Measurements from ENCODE around the gene SECISBP2L.
A peak's percentile ranks its signal among the peaks of the same experiment; 100 is the strongest.
"Not testable (repeated sequence)": the region's sequence is repeated elsewhere in the genome, so short reads cannot be mapped to it uniquely, and the experiment has no call there.

The SECISBP2L gene

DNA sequence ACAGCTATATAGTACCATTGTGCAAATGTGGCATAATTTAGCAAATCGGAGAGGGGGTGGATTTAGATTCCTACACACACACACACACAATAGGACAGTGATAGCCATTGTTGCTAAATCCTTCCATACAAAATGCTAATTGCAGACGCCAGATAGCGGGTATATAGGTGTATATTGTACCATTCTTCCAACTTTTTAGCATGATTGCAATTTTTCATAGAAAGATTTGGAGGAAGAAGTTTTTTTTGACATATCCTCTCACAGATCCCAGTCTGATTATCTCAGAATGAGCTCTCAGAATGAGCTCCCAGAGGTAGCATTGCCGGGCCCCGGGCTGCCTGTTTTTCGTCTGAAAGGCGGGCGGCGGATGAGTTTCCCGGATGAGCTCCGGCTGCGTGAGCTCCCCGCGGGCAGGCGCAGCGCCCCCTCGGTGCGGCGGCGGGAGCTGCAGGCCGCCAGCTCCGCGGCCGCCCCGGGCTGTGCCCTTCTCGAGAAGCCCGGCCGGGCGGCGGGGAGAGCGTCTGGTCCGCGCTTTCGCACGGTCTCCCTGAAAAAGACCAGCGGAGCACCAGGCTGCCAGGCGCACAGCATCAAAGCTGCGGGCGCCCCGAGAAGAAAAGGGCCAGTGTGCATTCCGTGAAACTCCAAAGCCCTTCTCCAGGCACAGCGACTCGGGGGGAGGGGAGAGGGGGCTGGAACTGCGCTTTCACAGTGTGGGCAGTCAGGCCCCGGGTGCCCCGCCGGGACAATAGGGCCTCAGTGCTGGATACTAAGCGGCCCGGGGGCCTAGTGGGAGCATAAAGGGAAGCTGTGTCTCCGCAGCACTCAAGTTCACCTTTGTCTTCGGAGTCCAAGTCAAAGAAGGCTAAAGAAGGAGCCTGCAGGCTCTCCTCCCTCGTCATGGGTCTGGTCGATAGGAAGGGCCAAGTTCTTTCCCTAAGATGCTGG, 70.5 kb downstream of the SECISBP2L start:
- no peaks in the 10 kb centered on the region for H3K9me3 ChIP-seq (ENCODE audit: insufficient read depth, low read length)
- H4K20me1 ChIP-seq (ENCODE audit: insufficient read depth, low read length): no peaks in the 10 kb centered on the region
- H3K36me3 ChIP-seq (replicated peaks; ENCODE audit: low read depth, low read length): no peaks in the 10 kb centered on the region
- H2AFZ ChIP-seq (ENCODE audit: low read depth, low read length): peak overlapping the region; percentile 97
- H3K79me2 ChIP-seq (ENCODE audit: low read length): no peaks in the 10 kb centered on the region
- H3K9ac ChIP-seq (ENCODE audit: low read length): peak overlapping the region; percentile 88
- peak overlapping the region; percentile 100 for H3K4me2 ChIP-seq (ENCODE audit: low read length)
- H3K4me3 ChIP-seq (ENCODE audit: low read length): peak overlapping the region; percentile 91
- H3K4me1 ChIP-seq (ENCODE audit: low read length): peaks cover 11% of the 10 kb centered on the region; the same call in 1 of the 2 replicates
- no peak overlapping the region for H3K27ac ChIP-seq (ENCODE audit: low read length)
- H3K27me3 ChIP-seq (ENCODE audit: low read depth, low read length): no peaks in the 10 kb centered on the region; the same call in 1 of the 2 replicates
- TF ChIP-seq EZH2phosphoT487 (IDR thresholded peaks at IDR 0.05; ENCODE audit: low read depth): no peak
- TF ChIP-seq, protein P1, sequence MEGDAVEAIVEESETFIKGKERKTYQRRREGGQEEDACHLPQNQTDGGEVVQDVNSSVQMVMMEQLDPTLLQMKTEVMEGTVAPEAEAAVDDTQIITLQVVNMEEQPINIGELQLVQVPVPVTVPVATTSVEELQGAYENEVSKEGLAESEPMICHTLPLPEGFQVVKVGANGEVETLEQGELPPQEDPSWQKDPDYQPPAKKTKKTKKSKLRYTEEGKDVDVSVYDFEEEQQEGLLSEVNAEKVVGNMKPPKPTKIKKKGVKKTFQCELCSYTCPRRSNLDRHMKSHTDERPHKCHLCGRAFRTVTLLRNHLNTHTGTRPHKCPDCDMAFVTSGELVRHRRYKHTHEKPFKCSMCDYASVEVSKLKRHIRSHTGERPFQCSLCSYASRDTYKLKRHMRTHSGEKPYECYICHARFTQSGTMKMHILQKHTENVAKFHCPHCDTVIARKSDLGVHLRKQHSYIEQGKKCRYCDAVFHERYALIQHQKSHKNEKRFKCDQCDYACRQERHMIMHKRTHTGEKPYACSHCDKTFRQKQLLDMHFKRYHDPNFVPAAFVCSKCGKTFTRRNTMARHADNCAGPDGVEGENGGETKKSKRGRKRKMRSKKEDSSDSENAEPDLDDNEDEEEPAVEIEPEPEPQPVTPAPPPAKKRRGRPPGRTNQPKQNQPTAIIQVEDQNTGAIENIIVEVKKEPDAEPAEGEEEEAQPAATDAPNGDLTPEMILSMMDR (IDR thresholded peaks at IDR 0.05; ENCODE audit: low read depth, low read length): peak; percentile 79

DNA sequence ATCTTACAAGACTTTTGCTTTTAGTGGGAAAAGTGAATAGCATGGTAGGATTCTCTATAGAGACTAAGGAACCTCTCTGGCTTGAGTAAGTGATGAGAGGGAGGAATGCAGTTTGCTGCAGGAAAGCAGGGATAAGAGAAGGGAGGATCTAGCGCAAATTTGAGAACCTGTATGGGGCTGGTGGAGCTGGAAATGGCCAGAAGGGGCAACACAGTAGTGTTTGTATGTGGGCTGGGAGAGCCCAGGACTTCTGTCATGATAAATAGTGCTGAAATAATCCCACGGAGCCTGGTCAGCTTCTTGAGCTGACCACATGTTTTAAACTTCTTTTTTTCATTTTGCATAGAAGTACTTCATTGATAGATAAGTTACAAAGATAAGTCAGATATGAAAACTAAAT, 71.4 kb downstream of the SECISBP2L start:
- no peak overlapping the region for H3K27ac ChIP-seq (ENCODE audit: low read length)
- peaks cover 11% of the 10 kb centered on the region; the same call in 1 of the 2 replicates for H3K4me1 ChIP-seq (ENCODE audit: low read length)
- H3K27me3 ChIP-seq (ENCODE audit: low read depth, low read length): no peaks in the 10 kb centered on the region; the same call in 1 of the 2 replicates
- H3K4me3 ChIP-seq (ENCODE audit: low read length): peak overlapping the region; percentile 91
- peak overlapping the region; percentile 100 for H3K4me2 ChIP-seq (ENCODE audit: low read length)
- no peaks in the 10 kb centered on the region for H3K36me3 ChIP-seq (replicated peaks; ENCODE audit: low read depth, low read length)
- peak overlapping the region; percentile 97 for H2AFZ ChIP-seq (ENCODE audit: low read depth, low read length)
- no peaks in the 10 kb centered on the region for H4K20me1 ChIP-seq (ENCODE audit: insufficient read depth, low read length)
- no peaks in the 10 kb centered on the region for H3K79me2 ChIP-seq (ENCODE audit: low read length)
- no peaks in the 10 kb centered on the region for H3K9me3 ChIP-seq (ENCODE audit: insufficient read depth, low read length)
- H3K9ac ChIP-seq (ENCODE audit: low read length): no peak overlapping the region
- TF ChIP-seq, protein P1 (IDR thresholded peaks at IDR 0.05; ENCODE audit: low read depth, low read length): 0 out of 2 replicates have a peak, but pooled peaks have one; percentile 4
- no peak for TF ChIP-seq EZH2phosphoT487 (IDR thresholded peaks at IDR 0.05; ENCODE audit: low read depth)

DNA sequence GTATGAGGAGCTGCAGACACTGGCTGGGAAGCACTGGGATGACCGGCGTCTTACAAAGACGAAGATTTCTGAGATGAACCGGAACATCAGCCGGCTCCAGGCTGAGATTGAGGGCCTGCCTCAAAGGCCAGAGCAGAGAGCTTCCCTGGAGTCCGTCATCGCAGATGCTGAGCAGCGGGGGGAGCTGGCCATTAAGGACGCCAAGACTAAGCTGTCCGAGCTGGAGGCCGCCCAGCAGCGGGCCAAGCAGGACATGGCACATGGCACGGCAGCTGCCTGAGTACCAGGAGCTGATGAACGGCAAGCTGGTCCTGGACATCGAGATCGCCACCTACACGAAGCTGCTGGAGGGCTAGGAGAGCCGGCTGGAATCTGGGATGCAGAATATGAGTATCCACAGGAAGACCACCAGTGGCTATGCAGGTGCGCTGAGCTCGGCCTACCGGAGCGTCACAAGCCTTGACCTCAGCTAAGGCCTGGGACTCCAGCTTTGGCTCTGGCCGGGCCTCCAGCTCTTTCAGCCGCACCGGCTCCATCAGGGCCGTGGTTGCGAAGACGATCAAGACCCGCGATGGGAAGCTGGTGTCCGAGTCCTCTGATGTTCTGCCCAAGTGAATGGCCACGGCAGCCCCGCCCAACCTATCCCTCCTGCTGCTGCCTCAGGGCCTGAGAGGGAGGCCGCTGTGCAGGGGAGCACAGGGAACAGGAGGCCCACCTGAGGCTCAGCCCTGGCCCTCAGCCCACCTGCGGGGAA, 73.3 kb downstream of the SECISBP2L start:
- Histone ChIP-seq H3K36me3 (replicated peaks; ENCODE audit: low read depth, low read length) (no peaks in the 10 kb centered on the region), H2AFZ (ENCODE audit: low read depth, low read length) (no peak overlapping the region)
- TF ChIP-seq, protein P1 (IDR thresholded peaks at IDR 0.05; ENCODE audit: low read depth, low read length): no peak
- TF ChIP-seq EZH2phosphoT487 (IDR thresholded peaks at IDR 0.05; ENCODE audit: low read depth): no peak

DNA sequence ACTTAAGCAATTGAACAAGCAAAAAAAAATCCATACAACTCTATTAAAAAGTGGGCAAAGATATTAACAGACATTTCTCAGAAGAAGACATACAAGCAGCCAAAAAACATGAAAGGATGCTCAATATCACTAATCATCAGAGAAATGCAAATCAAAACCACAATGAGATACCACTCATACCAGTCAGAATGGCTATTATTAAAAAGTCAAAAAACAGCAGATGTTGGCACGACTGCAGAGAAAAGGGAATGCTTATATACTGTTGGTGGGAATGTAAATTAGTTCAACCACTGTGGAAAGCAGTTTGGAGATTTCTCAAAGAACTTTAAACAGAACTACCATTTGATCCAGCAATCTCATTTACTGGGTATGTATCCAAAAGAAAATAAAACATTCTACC, 75.3 kb downstream of the SECISBP2L start:
- not testable (repeated sequence) for H3K9me3 ChIP-seq (ENCODE audit: insufficient read depth, low read length); H4K20me1 ChIP-seq (ENCODE audit: insufficient read depth, low read length); H3K4me3 ChIP-seq (ENCODE audit: low read length); H3K4me2 ChIP-seq (ENCODE audit: low read length); H3K27me3 ChIP-seq (ENCODE audit: low read depth, low read length); H3K36me3 ChIP-seq (replicated peaks; ENCODE audit: low read depth, low read length); H3K9ac ChIP-seq (ENCODE audit: low read length); H3K27ac ChIP-seq (ENCODE audit: low read length); H2AFZ ChIP-seq (ENCODE audit: low read depth, low read length); H3K79me2 ChIP-seq (ENCODE audit: low read length)
- H3K4me1 ChIP-seq (ENCODE audit: low read length): peaks cover 14% of the 10 kb centered on the region

More for the DNA sequence above, 73.3 kb downstream of the SECISBP2L start:
- Histone ChIP-seq H3K9ac (ENCODE audit: low read length) (no peak overlapping the region), H3K4me2 (ENCODE audit: low read length) (no peak overlapping the region), H3K4me3 (ENCODE audit: low read length) (no peak overlapping the region), H3K79me2 (ENCODE audit: low read length) (no peaks in the 10 kb centered on the region), H3K27ac (ENCODE audit: low read length) (no peak overlapping the region), H4K20me1 (ENCODE audit: insufficient read depth, low read length) (no peaks in the 10 kb centered on the region), H3K27me3 (ENCODE audit: low read depth, low read length) (no peaks in the 10 kb centered on the region; the same call in 1 of the 2 replicates), H3K4me1 (ENCODE audit: low read length) (peaks cover 11% of the 10 kb centered on the region; the same call in 1 of the 2 replicates), H3K9me3 (ENCODE audit: insufficient read depth, low read length) (no peaks in the 10 kb centered on the region)

Data from OCI-LY3 (cell line).